Stomach smooth muscle (tissue), 2 donors: ENCODE measurements around the gene ACER3.

ENCODE experiments used
- H3K27ac ChIP-seq: one replicate; pipeline ENCODE4 v1.7.0; 2013; ENCODE audit warnings: mild to moderate bottlenecking, low read length, inconsistent platforms
- H3K27me3 ChIP-seq, 2 donors: one replicate each; pipeline ENCODE4 v1.7.0; 2013; ENCODE audit warnings: low read length in 2 of 2; ENCODE audit not compliant: insufficient read depth in 2 of 2, control insufficient read depth in 1 of 2
- H3K36me3 ChIP-seq, 2 donors: one replicate each; pipeline ENCODE4 v1.7.0; 2013; ENCODE audit warnings: low read length in 2 of 2; ENCODE audit not compliant: control insufficient read depth in 2 of 2, insufficient read depth in 2 of 2
- H3K4me1 ChIP-seq: one replicate; pipeline ENCODE4 v1.7.0; 2013; ENCODE audit warnings: low read length; ENCODE audit not compliant: control insufficient read depth, insufficient read depth
- H3K4me3 ChIP-seq, 2 donors: one replicate each; pipeline ENCODE4 v1.7.0; 2013; ENCODE audit warnings: low read length in 2 of 2
- H3K9ac ChIP-seq, 2 donors: one replicate each; pipeline ENCODE4 v1.7.0; 2013; ENCODE audit warnings: low read length in 2 of 2, mild to moderate bottlenecking in 1 of 2
- H3K9me3 ChIP-seq, 2 donors: one replicate each; pipeline ENCODE4 v1.7.0; 2013; ENCODE audit warnings: low read length in 2 of 2; ENCODE audit not compliant: control insufficient read depth in 2 of 2
- donor health status: healthy.
- donor health status: Pancreatic carcinoma.

ACER3 gene

DNA sequence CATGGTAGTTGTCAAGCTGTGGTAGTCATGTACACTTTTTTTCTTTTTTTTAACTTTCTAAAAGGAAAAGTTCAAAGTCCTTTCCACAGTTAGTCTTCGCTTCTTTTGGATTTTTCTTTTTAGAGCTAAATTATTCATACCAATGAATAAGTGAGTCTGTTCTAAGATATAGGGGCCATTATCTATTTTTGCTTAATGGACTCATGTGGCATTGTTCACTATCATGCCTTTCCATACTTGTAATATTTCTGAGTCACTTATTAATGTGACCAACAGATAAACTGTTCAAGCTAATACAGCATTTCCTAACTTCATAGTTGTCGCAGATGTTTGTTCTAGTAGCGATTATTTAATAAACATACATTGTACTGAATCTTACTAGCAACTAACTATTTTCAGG lies 165.5 kb downstream of the ACER3 start:
- no peak overlapping the region for H3K9ac ChIP-seq
- no peak overlapping the region for H3K27ac ChIP-seq
- H3K4me3 ChIP-seq: no peak overlapping the region
- H3K4me1 ChIP-seq: no peaks in the 10 kb centered on the region
- no peaks in the 10 kb centered on the region for H3K9me3 ChIP-seq
- no peaks in the 10 kb centered on the region for H3K36me3 ChIP-seq
- peaks cover 12 to 16% of the 10 kb centered on the region in 2 donors for H3K27me3 ChIP-seq

DNA sequence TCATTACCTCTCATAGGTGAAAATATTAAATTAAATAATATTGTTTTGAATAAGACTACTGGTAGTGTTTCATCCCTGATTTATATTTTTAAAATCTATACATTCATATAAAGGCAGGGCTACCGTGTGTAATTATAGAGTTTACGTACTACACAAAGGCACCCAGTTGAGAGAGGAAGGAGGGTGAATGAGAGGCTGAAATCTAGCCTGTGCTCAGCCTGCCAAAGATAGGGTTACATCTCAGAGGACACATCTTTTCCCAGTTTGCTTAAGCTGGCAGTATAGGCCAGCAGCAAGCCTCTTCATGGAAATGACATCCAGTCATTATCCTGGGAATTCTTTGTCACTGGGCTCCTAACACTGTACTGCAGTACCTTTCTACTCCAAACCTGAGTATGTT lies 166.0 kb downstream of the ACER3 start:
- Histone ChIP-seq H3K9ac (no peak overlapping the region), H3K9me3 (no peaks in the 10 kb centered on the region), H3K4me3 (no peak overlapping the region), H3K36me3 (no peaks in the 10 kb centered on the region), H3K27me3 (peaks cover 12 to 18% of the 10 kb centered on the region in 2 donors), H3K27ac (no peak overlapping the region), H3K4me1 (no peaks in the 10 kb centered on the region)

DNA sequence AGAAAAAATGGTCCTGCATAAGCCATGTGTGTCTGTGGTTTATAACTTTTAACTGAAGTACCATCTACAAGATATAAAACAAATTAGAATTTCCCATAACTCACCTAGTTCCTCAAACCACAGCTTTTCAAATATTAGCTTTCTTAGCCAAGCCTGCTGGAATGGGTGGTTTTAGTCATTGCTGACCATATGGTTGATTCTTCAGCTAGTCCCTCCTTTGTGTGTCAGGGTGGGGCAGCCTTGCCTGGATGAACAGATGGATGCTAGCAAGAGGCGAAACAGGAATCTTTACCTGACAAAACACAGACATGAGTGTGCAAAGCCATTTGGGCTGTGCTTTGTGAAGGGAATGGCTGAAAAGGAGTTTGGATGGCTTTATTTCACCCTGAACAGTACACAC lies 166.6 kb downstream of the ACER3 start:
- no peaks in the 10 kb centered on the region for H3K4me1 ChIP-seq
- H3K36me3 ChIP-seq: no peaks in the 10 kb centered on the region
- H3K9me3 ChIP-seq: no peaks in the 10 kb centered on the region
- no peak overlapping the region for H3K27ac ChIP-seq
- H3K27me3 ChIP-seq: peaks cover 12 to 18% of the 10 kb centered on the region in 2 donors
- H3K4me3 ChIP-seq: no peak overlapping the region
- no peak overlapping the region for H3K9ac ChIP-seq

DNA sequence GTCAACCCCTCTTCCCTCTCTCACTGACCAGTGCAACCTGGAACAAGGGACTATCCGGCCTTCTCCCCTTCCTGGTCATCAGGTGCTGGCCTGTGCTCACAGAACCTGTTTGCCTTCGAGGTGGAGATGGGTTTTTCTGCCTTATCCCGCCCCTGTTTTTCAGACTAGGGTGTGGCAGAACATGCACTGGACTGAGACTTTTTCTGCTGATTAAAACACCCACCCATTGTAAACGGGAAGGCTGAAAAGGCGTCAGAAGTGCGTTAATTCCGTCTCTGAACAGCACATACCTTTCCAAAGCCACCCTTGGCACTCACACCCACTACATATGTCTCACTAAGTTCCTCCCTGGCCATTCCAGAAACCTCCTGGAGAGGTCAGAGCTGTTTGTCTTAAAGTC lies 169.1 kb downstream of the ACER3 start:
- Histone ChIP-seq H3K27ac (no peak overlapping the region), H3K36me3 (no peaks in the 10 kb centered on the region), H3K4me3 (no peak overlapping the region), H3K4me1 (no peaks in the 10 kb centered on the region), H3K27me3 (peaks cover 12 to 26% of the 10 kb centered on the region in 2 donors), H3K9ac (no peak overlapping the region), H3K9me3 (no peaks in the 10 kb centered on the region)

DNA sequence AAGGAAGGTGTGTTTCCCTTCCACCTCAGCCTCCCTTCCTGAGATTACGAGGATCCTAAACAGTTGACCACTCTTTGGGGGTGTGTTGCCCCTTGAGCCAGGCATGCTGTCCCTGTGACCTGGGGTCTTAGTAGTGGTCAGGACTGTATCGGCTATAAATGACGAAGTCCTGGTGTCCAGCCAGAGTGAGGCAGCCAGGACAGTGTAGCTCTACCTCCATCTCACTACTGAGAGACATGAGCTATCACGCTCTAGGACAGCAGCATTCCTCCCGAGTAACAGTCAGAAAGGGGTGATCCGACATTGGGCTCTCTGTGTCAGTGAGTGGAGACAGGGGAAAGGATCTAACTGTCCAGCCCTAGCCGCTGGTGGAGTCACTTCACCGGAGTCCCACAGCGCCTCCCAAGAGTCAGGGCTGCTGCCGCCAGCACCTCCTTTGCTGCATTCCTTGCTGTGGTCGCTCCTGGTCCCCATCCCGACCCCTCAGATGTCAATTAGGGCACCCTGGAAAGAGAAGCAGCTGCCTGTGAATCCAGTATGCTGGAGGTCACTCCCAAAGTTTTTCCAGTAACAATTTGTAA lies 170.2 kb downstream of the ACER3 start:
- Histone ChIP-seq H3K4me3 (no peak overlapping the region), H3K9ac (no peak overlapping the region), H3K27ac (no peak overlapping the region), H3K9me3 (no peaks in the 10 kb centered on the region), H3K36me3 (no peaks in the 10 kb centered on the region), H3K27me3 (peaks cover 12 to 26% of the 10 kb centered on the region in 2 donors), H3K4me1 (no peaks in the 10 kb centered on the region)

DNA sequence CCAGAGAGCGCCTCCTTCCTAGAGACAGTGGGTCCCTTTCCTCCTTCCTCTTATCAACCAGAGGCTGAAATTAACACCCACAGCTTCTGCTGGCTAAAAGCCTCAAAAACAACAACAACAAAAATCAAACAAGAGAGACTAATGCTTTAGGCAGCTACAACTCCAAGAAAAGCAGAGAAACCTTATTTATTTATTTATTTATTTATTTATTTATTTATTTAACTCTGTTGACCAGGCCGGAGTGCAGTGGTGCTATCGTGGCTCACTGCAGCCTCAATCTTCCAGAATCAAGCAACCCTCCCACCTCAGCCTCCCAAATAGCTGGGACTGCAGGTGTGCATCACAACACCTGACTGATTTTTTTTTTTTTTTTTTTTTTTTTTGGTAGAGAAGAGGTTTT lies 170.9 kb downstream of the ACER3 start:
- no peak overlapping the region for H3K4me3 ChIP-seq
- no peak overlapping the region for H3K9ac ChIP-seq
- peaks cover 13 to 26% of the 10 kb centered on the region in 2 donors for H3K27me3 ChIP-seq
- no peaks in the 10 kb centered on the region for H3K36me3 ChIP-seq
- H3K27ac ChIP-seq: no peak overlapping the region
- H3K4me1 ChIP-seq: no peaks in the 10 kb centered on the region
- no peaks in the 10 kb centered on the region for H3K9me3 ChIP-seq

DNA sequence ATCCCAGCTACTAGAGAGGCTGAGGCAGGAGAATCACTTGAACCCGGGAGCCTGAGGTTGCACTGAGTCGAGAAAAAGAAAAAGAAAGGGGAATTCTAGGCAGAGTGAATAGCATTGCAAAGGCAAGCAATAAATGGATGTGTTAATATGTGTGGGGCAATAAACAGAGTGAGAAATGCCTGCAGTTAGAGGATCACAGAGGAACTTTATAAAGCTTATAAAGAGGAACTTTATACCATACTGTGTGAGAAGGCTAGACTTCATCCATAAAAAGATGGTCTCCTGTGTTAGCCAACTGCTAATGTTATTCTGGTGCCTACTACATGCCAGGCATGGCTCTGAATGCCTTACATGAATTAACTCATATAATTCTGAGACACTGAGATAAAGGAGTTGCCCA lies 174.3 kb downstream of the ACER3 start:
- H3K4me1 ChIP-seq: peaks cover 6% of the 10 kb centered on the region
- H3K27me3 ChIP-seq: peaks cover 25 to 39% of the 10 kb centered on the region in 2 donors
- no peak overlapping the region for H3K9ac ChIP-seq
- no peak overlapping the region for H3K27ac ChIP-seq
- H3K4me3 ChIP-seq: no peak overlapping the region
- H3K36me3 ChIP-seq: no peaks in the 10 kb centered on the region
- H3K9me3 ChIP-seq: no peaks in the 10 kb centered on the region

DNA sequence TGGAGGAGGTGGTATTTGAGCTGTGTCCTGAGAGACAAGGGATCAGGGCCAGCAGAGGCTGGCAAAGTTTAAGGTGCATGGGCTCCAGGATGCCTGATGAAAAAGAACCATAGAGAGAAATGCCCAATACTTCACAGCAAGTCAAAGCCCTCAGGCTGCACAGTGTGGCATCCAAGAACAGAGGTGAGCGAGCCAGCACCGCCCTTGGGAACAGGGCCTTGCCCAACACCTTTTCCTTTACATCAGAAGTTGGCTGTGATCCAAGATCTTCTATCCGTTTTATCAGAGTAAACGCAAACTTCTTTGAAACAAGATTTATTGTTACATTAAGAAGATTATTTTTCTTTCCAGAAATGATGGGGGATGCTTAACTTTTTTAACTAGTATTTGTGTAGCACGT lies 174.9 kb downstream of the ACER3 start:
- H3K4me3 ChIP-seq: no peak overlapping the region
- no peak overlapping the region for H3K27ac ChIP-seq

DNA sequence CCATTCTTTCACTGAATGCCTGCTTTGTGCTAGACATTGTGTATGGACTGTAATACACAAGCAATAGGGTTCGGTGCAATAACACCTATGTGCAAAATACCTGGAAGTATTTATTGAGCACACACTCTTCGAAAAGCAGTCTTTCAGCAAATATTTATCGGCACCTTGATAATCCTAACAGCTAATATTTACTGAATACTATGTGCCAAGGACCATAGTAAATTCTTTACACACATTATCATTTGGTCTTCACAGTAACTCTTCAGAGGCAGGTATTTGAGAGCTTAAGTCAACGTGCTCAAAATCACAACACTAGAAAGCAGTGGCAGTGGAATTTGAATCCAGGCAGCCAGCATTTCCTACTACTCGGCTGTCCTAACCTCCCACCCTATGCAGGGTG lies 175.7 kb downstream of the ACER3 start:
- Histone ChIP-seq H3K36me3 (no peaks in the 10 kb centered on the region), H3K27ac (no peak overlapping the region), H3K9me3 (no peaks in the 10 kb centered on the region), H3K27me3 (peaks cover 28 to 42% of the 10 kb centered on the region in 2 donors), H3K4me3 (no peak overlapping the region), H3K9ac (no peak overlapping the region), H3K4me1 (peaks cover 8% of the 10 kb centered on the region)

More for the DNA sequence above, 174.9 kb downstream of the ACER3 start:
- peaks cover 25 to 42% of the 10 kb centered on the region in 2 donors for H3K27me3 ChIP-seq
- no peaks in the 10 kb centered on the region for H3K36me3 ChIP-seq
- no peaks in the 10 kb centered on the region for H3K9me3 ChIP-seq
- no peak overlapping the region for H3K9ac ChIP-seq
- H3K4me1 ChIP-seq: peaks cover 8% of the 10 kb centered on the region

DNA sequence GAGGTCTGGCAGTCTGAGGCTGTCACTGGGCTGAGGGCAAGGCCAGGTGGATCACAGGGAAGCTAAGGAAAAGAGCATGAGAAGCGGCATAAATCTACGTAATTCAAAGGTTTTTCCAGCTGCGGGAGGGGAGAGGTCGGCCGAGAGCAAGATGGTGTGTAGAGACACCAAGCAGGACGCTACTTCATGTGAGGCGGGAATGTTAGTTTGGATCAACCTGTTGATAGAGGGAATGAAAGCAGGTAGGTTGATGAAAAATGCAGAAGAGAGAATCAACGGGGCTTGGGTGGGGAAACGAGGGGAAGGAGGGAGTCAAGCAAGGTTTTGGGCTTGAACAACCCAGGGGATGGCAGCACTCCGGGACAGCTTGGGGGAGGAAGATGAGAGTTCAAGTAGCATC lies 176.3 kb downstream of the ACER3 start:
- Histone ChIP-seq H3K36me3 (no peaks in the 10 kb centered on the region), H3K27ac (no peak overlapping the region), H3K9ac (no peak overlapping the region), H3K4me1 (peaks cover 8% of the 10 kb centered on the region), H3K27me3 (peaks cover 31 to 41% of the 10 kb centered on the region in 2 donors), H3K9me3 (no peaks in the 10 kb centered on the region), H3K4me3 (no peak overlapping the region)

DNA sequence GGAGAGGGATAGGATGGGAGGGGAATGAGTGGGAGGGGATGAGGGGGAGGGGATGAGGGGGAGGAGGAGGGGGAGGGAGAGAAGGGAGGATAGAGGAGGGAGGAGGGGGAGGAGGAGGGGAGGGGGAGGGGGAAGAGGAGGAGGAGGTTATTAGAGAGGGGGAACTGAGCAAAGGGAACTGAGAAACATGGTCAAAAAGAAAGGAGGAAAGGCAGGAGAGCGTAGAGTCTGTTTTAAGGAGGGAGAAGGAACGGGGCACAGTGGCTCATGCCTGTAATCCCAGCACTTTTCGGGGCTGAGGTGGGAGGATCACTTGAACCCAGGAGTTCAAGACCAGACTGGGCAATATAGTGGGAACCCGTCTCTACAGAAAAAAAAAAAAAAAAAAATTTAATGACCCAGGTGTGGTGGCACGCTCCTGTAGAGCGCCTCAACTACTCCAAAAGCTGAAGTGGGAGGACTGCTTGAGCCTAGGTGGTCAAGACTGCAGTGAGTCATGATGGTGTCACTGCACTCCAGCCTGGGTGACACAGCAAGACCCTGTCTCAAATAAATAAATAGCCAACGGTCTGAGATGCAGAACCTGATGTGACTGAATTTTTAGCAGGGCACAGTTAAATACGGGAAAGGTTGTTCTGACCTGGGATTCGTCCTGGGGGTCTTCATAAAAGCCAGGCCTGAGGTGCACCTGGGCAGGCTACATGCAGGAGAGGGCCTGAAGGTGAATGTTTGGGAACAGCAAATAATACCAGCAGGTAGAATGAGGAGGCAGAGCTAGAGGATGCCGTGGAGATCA lies 177.5 kb downstream of the ACER3 start:
- H3K4me1 ChIP-seq: peaks cover 8% of the 10 kb centered on the region
- H3K27ac ChIP-seq: no peak overlapping the region
- no peaks in the 10 kb centered on the region for H3K9me3 ChIP-seq
- H3K9ac ChIP-seq: no peak overlapping the region
- no peak overlapping the region for H3K4me3 ChIP-seq
- no peaks in the 10 kb centered on the region for H3K36me3 ChIP-seq
- peaks cover 36 to 43% of the 10 kb centered on the region in 2 donors for H3K27me3 ChIP-seq
